ENCODE data around the gene QPCT. TPM values are rescaled to one million over a fixed set of nuclear protein-coding genes. Genes with fewer than 3 reads are reported as not detected.

QPCT gene
- total RNA-seq, 1 donor from 2014 or later = 2.7 TPM

GRCh38 chr2:37372000-37372399, 27.6 kb downstream of the QPCT start:
- no peak for DNase-seq (ENCODE audit: low spot score, unreplicated experiment)
- H3K36me3 Mint-ChIP-seq (ENCODE audit: insufficient read depth) = no peaks in the 10 kb centered on the region
- no peak overlapping the region for H3K27ac Mint-ChIP-seq
- TF ChIP-seq, protein P1, sequence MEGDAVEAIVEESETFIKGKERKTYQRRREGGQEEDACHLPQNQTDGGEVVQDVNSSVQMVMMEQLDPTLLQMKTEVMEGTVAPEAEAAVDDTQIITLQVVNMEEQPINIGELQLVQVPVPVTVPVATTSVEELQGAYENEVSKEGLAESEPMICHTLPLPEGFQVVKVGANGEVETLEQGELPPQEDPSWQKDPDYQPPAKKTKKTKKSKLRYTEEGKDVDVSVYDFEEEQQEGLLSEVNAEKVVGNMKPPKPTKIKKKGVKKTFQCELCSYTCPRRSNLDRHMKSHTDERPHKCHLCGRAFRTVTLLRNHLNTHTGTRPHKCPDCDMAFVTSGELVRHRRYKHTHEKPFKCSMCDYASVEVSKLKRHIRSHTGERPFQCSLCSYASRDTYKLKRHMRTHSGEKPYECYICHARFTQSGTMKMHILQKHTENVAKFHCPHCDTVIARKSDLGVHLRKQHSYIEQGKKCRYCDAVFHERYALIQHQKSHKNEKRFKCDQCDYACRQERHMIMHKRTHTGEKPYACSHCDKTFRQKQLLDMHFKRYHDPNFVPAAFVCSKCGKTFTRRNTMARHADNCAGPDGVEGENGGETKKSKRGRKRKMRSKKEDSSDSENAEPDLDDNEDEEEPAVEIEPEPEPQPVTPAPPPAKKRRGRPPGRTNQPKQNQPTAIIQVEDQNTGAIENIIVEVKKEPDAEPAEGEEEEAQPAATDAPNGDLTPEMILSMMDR (IDR thresholded peaks at IDR 0.05; ENCODE audit: unreplicated experiment) = no peak
- peaks cover 6% of the 10 kb centered on the region for H3K27me3 Mint-ChIP-seq
- H3K4me3 Mint-ChIP-seq (ENCODE audit: low read depth) = no peak overlapping the region
- no peaks in the 10 kb centered on the region for H3K4me1 Mint-ChIP-seq (ENCODE audit: low read depth)
- H3K9me3 Mint-ChIP-seq (ENCODE audit: low read depth) = no peaks in the 10 kb centered on the region

DNA sequence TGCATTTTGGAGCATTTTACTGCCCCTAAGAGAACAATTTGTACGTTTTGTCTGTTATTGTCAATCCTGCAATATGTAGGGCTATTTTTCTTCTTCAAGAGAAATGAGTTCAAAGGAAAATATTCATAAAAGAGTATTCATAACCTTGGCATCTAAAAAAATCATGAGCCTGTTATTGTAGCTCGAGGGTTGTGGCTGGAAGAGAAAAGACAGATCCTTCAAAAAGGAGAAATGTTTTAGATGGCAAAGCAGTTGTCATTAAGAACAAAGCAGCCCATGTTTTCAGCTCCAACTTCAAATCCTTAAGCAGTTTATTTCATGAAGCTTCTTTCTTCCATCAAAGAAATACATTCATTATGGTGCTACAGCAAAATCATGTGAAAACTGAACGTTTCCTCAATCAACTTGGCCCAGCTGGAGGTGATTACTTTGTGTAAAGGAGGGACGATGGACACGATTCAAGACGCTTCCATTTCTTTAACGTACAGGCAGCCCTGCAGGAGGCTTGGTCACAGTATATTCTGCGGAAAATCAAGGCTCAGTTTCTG, 31.4 kb downstream of the QPCT start:
- Mint-ChIP-seq H3K27me3 (peaks cover 9% of the 10 kb centered on the region), H3K4me1 (ENCODE audit: low read depth) (no peaks in the 10 kb centered on the region), H3K4me3 (ENCODE audit: low read depth) (no peak overlapping the region), H3K27ac (no peak overlapping the region), H3K36me3 (ENCODE audit: insufficient read depth) (no peaks in the 10 kb centered on the region), H3K9me3 (ENCODE audit: low read depth) (no peaks in the 10 kb centered on the region)
- no peak for DNase-seq (ENCODE audit: low spot score, unreplicated experiment)
- TF ChIP-seq, protein P1 (IDR thresholded peaks at IDR 0.05; ENCODE audit: unreplicated experiment) = no peak

GRCh38 chr2:37376421-37377186, 32.2 kb downstream of the QPCT start:
- H3K9me3 Mint-ChIP-seq (ENCODE audit: low read depth) = no peaks in the 10 kb centered on the region
- no peaks in the 10 kb centered on the region for H3K36me3 Mint-ChIP-seq (ENCODE audit: insufficient read depth)
- H3K27ac Mint-ChIP-seq = no peak overlapping the region
- TF ChIP-seq, protein P1 (IDR thresholded peaks at IDR 0.05; ENCODE audit: unreplicated experiment) = no peak
- no peak overlapping the region for H3K4me3 Mint-ChIP-seq (ENCODE audit: low read depth)
- no peak for DNase-seq (ENCODE audit: low spot score, unreplicated experiment)
- no peaks in the 10 kb centered on the region for H3K4me1 Mint-ChIP-seq (ENCODE audit: low read depth)
- H3K27me3 Mint-ChIP-seq = peaks cover 9% of the 10 kb centered on the region

DNA sequence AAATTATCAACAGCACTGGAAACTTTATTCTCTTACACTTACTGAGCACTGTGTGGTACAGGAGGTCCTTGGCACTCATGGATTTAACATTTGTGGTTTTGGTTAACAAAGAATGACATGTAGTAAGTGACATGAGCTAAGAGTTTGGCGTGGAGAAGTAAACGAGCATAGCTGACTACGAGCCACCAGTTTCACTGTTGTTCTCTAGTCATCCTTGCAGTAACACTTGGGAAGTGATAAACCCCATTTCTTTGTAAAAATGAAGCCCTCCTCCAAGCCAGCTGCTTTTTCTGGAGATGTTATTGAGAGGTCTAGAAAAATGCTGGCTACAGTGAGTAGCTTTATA, 32.7 kb downstream of the QPCT start:
- TF ChIP-seq, protein P1 (IDR thresholded peaks at IDR 0.05; ENCODE audit: unreplicated experiment) = no peak
- no peaks in the 10 kb centered on the region for H3K9me3 Mint-ChIP-seq (ENCODE audit: low read depth)
- H3K4me1 Mint-ChIP-seq (ENCODE audit: low read depth) = no peaks in the 10 kb centered on the region
- no peaks in the 10 kb centered on the region for H3K36me3 Mint-ChIP-seq (ENCODE audit: insufficient read depth)
- no peak overlapping the region for H3K4me3 Mint-ChIP-seq (ENCODE audit: low read depth)
- DNase-seq (ENCODE audit: low spot score, unreplicated experiment) = no peak
- peaks cover 9% of the 10 kb centered on the region for H3K27me3 Mint-ChIP-seq
- H3K27ac Mint-ChIP-seq = no peak overlapping the region

DNA sequence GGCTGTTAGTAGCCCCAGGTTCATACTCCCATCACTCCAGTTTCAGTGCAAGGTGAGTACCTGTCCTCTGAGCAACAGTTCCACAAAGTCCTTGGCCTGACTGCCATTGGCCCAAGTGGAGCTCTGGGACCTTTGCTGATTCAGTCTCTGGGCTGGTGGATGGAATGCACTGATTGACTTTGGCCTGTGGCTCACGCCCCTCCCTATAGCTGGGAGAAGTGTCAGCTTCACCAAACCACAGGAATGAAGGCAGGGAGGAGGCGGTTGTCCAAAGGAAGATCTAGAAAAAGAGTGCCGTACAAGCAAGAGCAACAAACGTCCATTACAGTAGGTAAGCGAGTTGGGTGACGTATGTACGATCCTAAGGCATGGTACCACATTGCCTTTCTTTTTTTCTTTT, 34.0 kb downstream of the QPCT start:
- Mint-ChIP-seq H3K4me3 (ENCODE audit: low read depth) (no peak overlapping the region), H3K36me3 (ENCODE audit: insufficient read depth) (no peaks in the 10 kb centered on the region), H3K9me3 (ENCODE audit: low read depth) (no peaks in the 10 kb centered on the region), H3K27me3 (peaks cover 9% of the 10 kb centered on the region), H3K27ac (no peak overlapping the region), H3K4me1 (ENCODE audit: low read depth) (no peaks in the 10 kb centered on the region)
- TF ChIP-seq, protein P1 (IDR thresholded peaks at IDR 0.05; ENCODE audit: unreplicated experiment) = no peak
- no peak for DNase-seq (ENCODE audit: low spot score, unreplicated experiment)

Data from progenitor cell of endocrine pancreas (in vitro differentiated cells).